GM12878 (cell line): ENCODE data around the gene EEF1AKMT2. TPM values are rescaled to one million over a fixed set of nuclear protein-coding genes. Genes with fewer than 3 reads are reported as not detected.

Experiments used
- ATAC-seq: fragments of 200-7000 bp; cut with Tn5 transposase; 3 replicates; pipeline ENCODE4 v1.9.1; 2020; ENCODE audit warnings: mild to moderate bottlenecking, moderate library complexity
- BruUV-seq: library from RNA; stranded (reverse); fragments of 400-500 nt; replicated peaks from 2 replicates; lab custom pipeline; 2021; lab: Mats Ljungman, UMichigan
- CTCF ChIA-PET: fragments of 300-600 bp; sonication (Branson Sonifier 250); formaldehyde crosslinking; extraction: SDS; loops from one replicate; lab custom pipeline; 2021; ENCODE audit warnings: inconsistent platforms; lab: Yijun Ruan, JAX
- POLR2A ChIA-PET: fragments of 350-600 bp; formaldehyde crosslinking; extraction: SDS; loops from one replicate; lab custom pipeline; 2021; ENCODE audit warnings: inconsistent platforms; lab: Charles Lee
- RAD21 ChIA-PET: fragments of 300-600 bp; sonication (Branson Sonifier 250); formaldehyde crosslinking; loops from one replicate; lab custom pipeline; 2023; ENCODE audit warnings: antibody characterized with exemption; ENCODE audit not compliant: unreplicated experiment; lab: Charles Lee
- SMC1A ChIA-PET: fragments of 300-600 bp; sonication (Branson Sonifier 250); formaldehyde crosslinking; loops from one replicate; lab custom pipeline; 2023; ENCODE audit not compliant: unreplicated experiment, uncharacterized antibody; lab: Charles Lee
- DNase-seq: peaks from one replicate; pipeline ENCODE4 v3.0.0-alpha.2; 2011; ENCODE audit warnings: low read depth, low spot score
- FAIRE-seq: peaks from 3 replicates; lab custom pipeline; 2011; peaks lifted over from hg19 to GRCh38; lab: Jason Lieb, UNC
- H2AFZ ChIP-seq: 2 replicates; pipeline ENCODE4 v1.6.0; 2011; ENCODE audit warnings: low read depth, low read length, control low read depth; ENCODE audit not compliant: control insufficient read depth
- H3K27ac ChIP-seq: 2 replicates; pipeline ENCODE4 v1.5.1; 2011; ENCODE audit warnings: control low read depth; ENCODE audit not compliant: control insufficient read depth, insufficient read depth
- H3K27me3 ChIP-seq, 2 experiments: replicated peaks in 1 of 2; 2 replicates each; pipeline versions ENCODE4 v1.6.0 to v1.6.1; 2011; ENCODE audit warnings: low read length in 1 of 2; ENCODE audit not compliant: control insufficient read depth in 2 of 2, insufficient read depth in 2 of 2
- H3K36me3 ChIP-seq, 2 experiments: 2 replicates each; pipeline ENCODE4 v1.5.1; 2011; ENCODE audit warnings: low read length in 1 of 2; ENCODE audit not compliant: control insufficient read depth in 2 of 2, insufficient read depth in 2 of 2
- H3K4me1 ChIP-seq: 2 replicates; pipeline ENCODE4 v1.6.1; 2011; ENCODE audit warnings: mild to moderate bottlenecking, low read length, moderate library complexity, mixed read lengths; ENCODE audit not compliant: control insufficient read depth, insufficient read depth
- H3K4me2 ChIP-seq: 2 replicates; pipeline ENCODE4 v1.6.0; 2011; ENCODE audit warnings: control low read depth; ENCODE audit not compliant: control insufficient read depth, insufficient read depth
- H3K4me3 ChIP-seq: fragments of 200-600 bp; sonication (generic); 2 replicates; pipeline ENCODE4 v1.5.1; 2016
- H3K79me2 ChIP-seq: 2 replicates; pipeline ENCODE4 v1.6.0; 2011; ENCODE audit warnings: low read length; ENCODE audit not compliant: control insufficient read depth, insufficient read depth
- H3K9ac ChIP-seq: 2 replicates; pipeline ENCODE4 v1.8.0; 2011; ENCODE audit warnings: low read length, control low read depth, mixed read lengths; ENCODE audit not compliant: control insufficient read depth, insufficient read depth
- H3K9me3 ChIP-seq: replicated peaks from 3 replicates; pipeline ENCODE4 v1.5.1; 2011; ENCODE audit warnings: mild to moderate bottlenecking, low read length; ENCODE audit not compliant: control insufficient read depth, insufficient read depth
- H4K20me1 ChIP-seq: 2 replicates; pipeline ENCODE4 v1.6.0; 2011; ENCODE audit not compliant: control insufficient read depth, insufficient read depth
- EGR1 ChIP-seq, 2 experiments: IDR thresholded peaks; 1 replicate in 1 of 2; 2 replicates in 1 of 2; pipeline ENCODE4 v1.6.1; 2011 to 2012; ENCODE audit warnings: low read depth in 2 of 2, low read length in 2 of 2, borderline replicate concordance in 1 of 2, mild to moderate bottlenecking in 1 of 2, moderate library complexity in 1 of 2
- EP300 ChIP-seq, 2 experiments: fragments of 150-350 bp in 1 of 2; IDR thresholded peaks; 2 replicates each; pipeline ENCODE4 v1.6.1; 2011 to 2012; ENCODE audit warnings: low read depth in 2 of 2, low read length in 2 of 2, borderline replicate concordance in 1 of 2, improper control_type of control experiment in 1 of 2, inconsistent platforms in 1 of 2; ENCODE audit not compliant: control insufficient read depth in 1 of 2
- POLR2AphosphoS2 ChIP-seq: IDR thresholded peaks from 2 replicates; pipeline ENCODE4 v1.6.1; 2011; ENCODE audit warnings: low read depth, mild to moderate bottlenecking, low read length, improper control_type of control experiment, moderate library complexity
- SREBF1 ChIP-seq: IDR thresholded peaks from 2 replicates; pipeline ENCODE4 v1.6.1; 2012; ENCODE audit warnings: mild to moderate bottlenecking, low read length
- STAT3 ChIP-seq: IDR thresholded peaks from 2 replicates; pipeline ENCODE4 v1.6.1; 2011; ENCODE audit warnings: low read depth, low read length, improper control_type of control experiment
- TCF7 ChIP-seq: IDR thresholded peaks from 2 replicates; pipeline ENCODE4 v1.6.1; 2014; ENCODE audit warnings: antibody characterized with exemption, borderline replicate concordance
- ZNF24 ChIP-seq: fragments of 450-650 bp; IDR thresholded peaks from 2 replicates; pipeline ENCODE4 v1.6.1; 2017; ENCODE audit warnings: antibody characterized with exemption, mild to moderate bottlenecking
- WGBS: methylation state at CpG from one replicate; pipeline ENCODE4 v1.1.6; 2016; ENCODE audit warnings: low lambda C conversion rate; ENCODE audit not compliant: insufficient replicate concordance, insufficient coverage; ENCODE audit errors: missing lambda C conversion rate; 5-methylcytosine and 5-hydroxymethylcytosine counted together
- in situ Hi-C: fragments of 300-500 bp; cut with MboI; formaldehyde crosslinking; loops from 9 replicates; pipeline ENCODE4 v1.14.3; 2018; ENCODE audit warnings: mixed read lengths
- intact Hi-C: fragments of 100-400 bp; cut with micrococcal nuclease; formaldehyde crosslinking; loops from one replicate; pipeline ENCODE4 v1.14.2; 2022; ENCODE audit not compliant: unreplicated experiment
- polyA plus RNA-seq, 11 experiments: library from polyadenylated mRNA; depleted of rRNA in 4 of 11; unstranded in 6 of 11; stranded (reverse) in 5 of 11; fragments of >200 nt; fragmentation: Nextera tagmentation in 4 of 11; fragmentation: Illumina TruSeq in 1 of 11; extraction: Ambion mirVana in 4 of 11; extraction: Trizol in 1 of 11; gene quantifications; 1 replicate in 1 of 11; 2 replicates in 10 of 11; pipeline versions ENCODE4 v1.2.1 to v1.2.3, GENCODE V29; 2011 to 2016; ENCODE audit warnings: inconsistent platforms in 2 of 11, missing spikeins in 2 of 11, low read depth in 1 of 11
- total RNA-seq, 4 experiments: library from RNA; depleted of rRNA in 3 of 4; stranded (reverse); fragments of >200 nt in 3 of 4; fragmentation: Illumina TruSeq in 1 of 4; extraction: Trizol in 1 of 4; gene quantifications; 2 replicates each; pipeline versions ENCODE4 v1.2.1 to v1.2.3, GENCODE V29; 2013 to 2021
- TF ChIP-seq, protein P1 (sequence below): fragments of 450-650 bp; IDR thresholded peaks from 2 replicates; pipeline ENCODE4 v1.6.1; 2016; ENCODE audit warnings: mild to moderate bottlenecking
- TF ChIP-seq, protein P2 (sequence below): fragments of 450-650 bp; IDR thresholded peaks from 2 replicates; pipeline ENCODE4 v1.6.1; 2017; ENCODE audit warnings: borderline replicate concordance
- TF ChIP-seq, protein P3 (sequence below): fragments of 450-650 bp; IDR thresholded peaks from 2 replicates; pipeline ENCODE4 v1.6.1; 2017; ENCODE audit warnings: mild to moderate bottlenecking, low read depth, inconsistent platforms; ENCODE audit not compliant: poor library complexity, severe bottlenecking
- TF ChIP-seq, protein P4 (sequence below), 3 experiments: IDR thresholded peaks in 2 of 3; conservative IDR thresholded peaks in 1 of 3; 2 replicates each; pipeline ENCODE4 v1.5.1; 2011; ENCODE audit warnings: low read depth in 3 of 3, low read length in 3 of 3, mild to moderate bottlenecking in 3 of 3, control low read depth in 2 of 3, moderate library complexity in 2 of 3, inconsistent platforms in 1 of 3, mixed read lengths in 1 of 3; ENCODE audit not compliant: control insufficient read depth in 2 of 3, insufficient read depth in 1 of 3; ENCODE audit errors: extremely low read depth in 1 of 3
- TF ChIP-seq, protein P5 (sequence below): fragments of 150-350 bp; IDR thresholded peaks from 2 replicates; pipeline ENCODE4 v1.6.1; 2014; ENCODE audit warnings: mild to moderate bottlenecking, low read depth, low read length

EEF1AKMT2 gene
- total and polyA plus RNA-seq, 10 of the 15 experiments (the other 5 are each of a cell fraction or from before 2014, with no cell fraction given), result 9.1 to 29.3 (median 23.6) TPM

DNA sequence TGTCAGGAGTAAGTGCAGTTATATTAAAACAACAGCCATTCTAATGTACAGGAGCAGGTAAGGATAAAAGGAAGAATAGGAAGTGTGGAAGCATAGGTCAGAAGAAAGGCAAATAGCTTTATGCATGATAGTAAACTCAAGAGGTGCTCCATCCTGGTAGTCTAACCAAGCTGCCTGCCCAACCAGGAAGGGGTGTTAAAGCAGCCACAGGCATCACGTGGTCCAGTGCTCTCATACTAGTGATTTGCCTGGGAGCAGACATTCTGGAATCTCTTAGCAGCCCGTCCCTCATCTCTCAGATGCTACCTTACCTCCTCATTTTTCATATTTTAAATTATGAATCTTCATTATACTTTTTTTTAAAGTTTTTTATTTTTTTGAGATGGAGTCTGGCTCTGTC lies 28.4 kb upstream of the EEF1AKMT2 start:
- Histone ChIP-seq H3K27me3 (no peaks in the 10 kb centered on the region), H4K20me1 (no peaks in the 10 kb centered on the region), H3K36me3 (peaks cover 1 to 17% of the 10 kb centered on the region in 2 experiments), H3K79me2 (no peaks in the 10 kb centered on the region), H3K9ac (no peak overlapping the region), H3K9me3 (no peaks in the 10 kb centered on the region), H3K4me3 (no peak overlapping the region), H3K27ac (no peak overlapping the region), H3K4me1 (no peaks in the 10 kb centered on the region), H2AFZ (no peak overlapping the region), H3K4me2 (no peak overlapping the region)
- ChIA-PET RAD21 (no interaction called here), POLR2A (no interaction called here), SMC1A (no interaction called here), CTCF (no interaction called here)
- in situ Hi-C loops, result no loop called here
- no peak for TF ChIP-seq POLR2AphosphoS2
- TF ChIP-seq TCF7, result no peak
- TF ChIP-seq, protein P1, sequence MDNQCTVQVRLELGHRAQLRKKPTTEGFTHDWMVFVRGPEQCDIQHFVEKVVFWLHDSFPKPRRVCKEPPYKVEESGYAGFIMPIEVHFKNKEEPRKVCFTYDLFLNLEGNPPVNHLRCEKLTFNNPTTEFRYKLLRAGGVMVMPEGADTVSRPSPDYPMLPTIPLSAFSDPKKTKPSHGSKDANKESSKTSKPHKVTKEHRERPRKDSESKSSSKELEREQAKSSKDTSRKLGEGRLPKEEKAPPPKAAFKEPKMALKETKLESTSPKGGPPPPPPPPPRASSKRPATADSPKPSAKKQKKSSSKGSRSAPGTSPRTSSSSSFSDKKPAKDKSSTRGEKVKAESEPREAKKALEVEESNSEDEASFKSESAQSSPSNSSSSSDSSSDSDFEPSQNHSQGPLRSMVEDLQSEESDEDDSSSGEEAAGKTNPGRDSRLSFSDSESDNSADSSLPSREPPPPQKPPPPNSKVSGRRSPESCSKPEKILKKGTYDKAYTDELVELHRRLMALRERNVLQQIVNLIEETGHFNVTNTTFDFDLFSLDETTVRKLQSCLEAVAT, result no peak
- TF ChIP-seq EGR1 (IDR thresholded peaks at IDR 0.05; ENCODE audit: borderline replicate concordance in 1 of 2, low read depth in 2 of 2, low read length in 2 of 2), result no peak
- TF ChIP-seq SREBF1, result no peak
- TF ChIP-seq, protein P2, sequence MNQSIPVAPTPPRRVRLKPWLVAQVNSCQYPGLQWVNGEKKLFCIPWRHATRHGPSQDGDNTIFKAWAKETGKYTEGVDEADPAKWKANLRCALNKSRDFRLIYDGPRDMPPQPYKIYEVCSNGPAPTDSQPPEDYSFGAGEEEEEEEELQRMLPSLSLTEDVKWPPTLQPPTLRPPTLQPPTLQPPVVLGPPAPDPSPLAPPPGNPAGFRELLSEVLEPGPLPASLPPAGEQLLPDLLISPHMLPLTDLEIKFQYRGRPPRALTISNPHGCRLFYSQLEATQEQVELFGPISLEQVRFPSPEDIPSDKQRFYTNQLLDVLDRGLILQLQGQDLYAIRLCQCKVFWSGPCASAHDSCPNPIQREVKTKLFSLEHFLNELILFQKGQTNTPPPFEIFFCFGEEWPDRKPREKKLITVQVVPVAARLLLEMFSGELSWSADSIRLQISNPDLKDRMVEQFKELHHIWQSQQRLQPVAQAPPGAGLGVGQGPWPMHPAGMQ, result no peak
- no peak for TF ChIP-seq STAT3
- no peak for TF ChIP-seq EP300 (IDR thresholded peaks at IDR 0.05; ENCODE audit: borderline replicate concordance in 1 of 2, control insufficient read depth in 1 of 2, low read depth in 2 of 2, low read length in 2 of 2)
- TF ChIP-seq, protein P3, sequence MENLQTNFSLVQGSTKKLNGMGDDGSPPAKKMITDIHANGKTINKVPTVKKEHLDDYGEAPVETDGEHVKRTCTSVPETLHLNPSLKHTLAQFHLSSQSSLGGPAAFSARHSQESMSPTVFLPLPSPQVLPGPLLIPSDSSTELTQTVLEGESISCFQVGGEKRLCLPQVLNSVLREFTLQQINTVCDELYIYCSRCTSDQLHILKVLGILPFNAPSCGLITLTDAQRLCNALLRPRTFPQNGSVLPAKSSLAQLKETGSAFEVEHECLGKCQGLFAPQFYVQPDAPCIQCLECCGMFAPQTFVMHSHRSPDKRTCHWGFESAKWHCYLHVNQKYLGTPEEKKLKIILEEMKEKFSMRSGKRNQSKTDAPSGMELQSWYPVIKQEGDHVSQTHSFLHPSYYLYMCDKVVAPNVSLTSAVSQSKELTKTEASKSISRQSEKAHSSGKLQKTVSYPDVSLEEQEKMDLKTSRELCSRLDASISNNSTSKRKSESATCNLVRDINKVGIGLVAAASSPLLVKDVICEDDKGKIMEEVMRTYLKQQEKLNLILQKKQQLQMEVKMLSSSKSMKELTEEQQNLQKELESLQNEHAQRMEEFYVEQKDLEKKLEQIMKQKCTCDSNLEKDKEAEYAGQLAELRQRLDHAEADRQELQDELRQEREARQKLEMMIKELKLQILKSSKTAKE, result no peak
- no peak for TF ChIP-seq ZNF24
- TF ChIP-seq, protein P4, sequence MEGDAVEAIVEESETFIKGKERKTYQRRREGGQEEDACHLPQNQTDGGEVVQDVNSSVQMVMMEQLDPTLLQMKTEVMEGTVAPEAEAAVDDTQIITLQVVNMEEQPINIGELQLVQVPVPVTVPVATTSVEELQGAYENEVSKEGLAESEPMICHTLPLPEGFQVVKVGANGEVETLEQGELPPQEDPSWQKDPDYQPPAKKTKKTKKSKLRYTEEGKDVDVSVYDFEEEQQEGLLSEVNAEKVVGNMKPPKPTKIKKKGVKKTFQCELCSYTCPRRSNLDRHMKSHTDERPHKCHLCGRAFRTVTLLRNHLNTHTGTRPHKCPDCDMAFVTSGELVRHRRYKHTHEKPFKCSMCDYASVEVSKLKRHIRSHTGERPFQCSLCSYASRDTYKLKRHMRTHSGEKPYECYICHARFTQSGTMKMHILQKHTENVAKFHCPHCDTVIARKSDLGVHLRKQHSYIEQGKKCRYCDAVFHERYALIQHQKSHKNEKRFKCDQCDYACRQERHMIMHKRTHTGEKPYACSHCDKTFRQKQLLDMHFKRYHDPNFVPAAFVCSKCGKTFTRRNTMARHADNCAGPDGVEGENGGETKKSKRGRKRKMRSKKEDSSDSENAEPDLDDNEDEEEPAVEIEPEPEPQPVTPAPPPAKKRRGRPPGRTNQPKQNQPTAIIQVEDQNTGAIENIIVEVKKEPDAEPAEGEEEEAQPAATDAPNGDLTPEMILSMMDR (IDR thresholded peaks at IDR 0.05 in 2 of 3, conservative IDR thresholded peaks at IDR 0.05 in 1 of 3; ENCODE audit: control insufficient read depth in 2 of 3, extremely low read depth in 1 of 3, insufficient read depth in 1 of 3, low read depth in 3 of 3, low read length in 3 of 3), result no peak
- TF ChIP-seq, protein P5, sequence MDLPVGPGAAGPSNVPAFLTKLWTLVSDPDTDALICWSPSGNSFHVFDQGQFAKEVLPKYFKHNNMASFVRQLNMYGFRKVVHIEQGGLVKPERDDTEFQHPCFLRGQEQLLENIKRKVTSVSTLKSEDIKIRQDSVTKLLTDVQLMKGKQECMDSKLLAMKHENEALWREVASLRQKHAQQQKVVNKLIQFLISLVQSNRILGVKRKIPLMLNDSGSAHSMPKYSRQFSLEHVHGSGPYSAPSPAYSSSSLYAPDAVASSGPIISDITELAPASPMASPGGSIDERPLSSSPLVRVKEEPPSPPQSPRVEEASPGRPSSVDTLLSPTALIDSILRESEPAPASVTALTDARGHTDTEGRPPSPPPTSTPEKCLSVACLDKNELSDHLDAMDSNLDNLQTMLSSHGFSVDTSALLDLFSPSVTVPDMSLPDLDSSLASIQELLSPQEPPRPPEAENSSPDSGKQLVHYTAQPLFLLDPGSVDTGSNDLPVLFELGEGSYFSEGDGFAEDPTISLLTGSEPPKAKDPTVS, result no peak
- FAIRE-seq, result no peak
- no peak for DNase-seq
- no peak for ATAC-seq
- intact Hi-C loops, result no loop called here
- WGBS, result 78% methylated on average over 2 of the region's 2 CpGs
- no TSS peak for BruUV-seq
